GM21390 (cell line): Measurements from ENCODE around the gene GAL3ST3.
"Not testable (repeated sequence)": the region's sequence is repeated elsewhere in the genome, so short reads cannot be mapped to it uniquely, and the experiment has no call there.

Experiments
- ATAC-seq: cut with Tn5 transposase; IDR thresholded peaks from one replicate; pipeline ENCODE4 v1.9.1; 2021; ENCODE audit not compliant: unreplicated experiment

Gene GAL3ST3

GRCh38 chr11:66014804-66015453 is 34.0 kb downstream of the GAL3ST3 start:
- ATAC-seq = no peak

- ATAC-seq = no peak
Observed at GRCh38 chr11:66013762-66014100, 35.2 kb downstream of the GAL3ST3 start.

- no peak for ATAC-seq
Observed at GRCh38 chr11:66012946-66013761, 35.8 kb downstream of the GAL3ST3 start.

GRCh38 chr11:66012371-66012945 is 36.5 kb downstream of the GAL3ST3 start:
- no peak for ATAC-seq

- no peak for ATAC-seq
Observed at GRCh38 chr11:66011785-66012303, 37.1 kb downstream of the GAL3ST3 start, which contains the start of gene CST6. Gene CST6, plus strand, starts transcription at chr11:66012008. Its CDS starts 37 bp downstream, at chr11:66012045.

- no peak for ATAC-seq
Observed at GRCh38 chr11:66011239-66011784, 37.6 kb downstream of the GAL3ST3 start.

GRCh38 chr11:66010036-66010435 is 38.9 kb downstream of the GAL3ST3 start:
- not testable (repeated sequence) for ATAC-seq

- ATAC-seq = no peak
Observed at GRCh38 chr11:66008468-66009101, 40.4 kb downstream of the GAL3ST3 start.

- no peak for ATAC-seq
Observed at GRCh38 chr11:66008095-66008467, 40.9 kb downstream of the GAL3ST3 start.

- no peak for ATAC-seq
Observed at GRCh38 chr11:66007201-66007634, 41.7 kb downstream of the GAL3ST3 start.

- no peak for ATAC-seq
Observed at GRCh38 chr11:66006891-66007176, 42.1 kb downstream of the GAL3ST3 start.

GRCh38 chr11:66006134-66006890 is 42.6 kb downstream of the GAL3ST3 start:
- no peak for ATAC-seq

- ATAC-seq = no peak
Observed at GRCh38 chr11:66004186-66004585, 44.8 kb downstream of the GAL3ST3 start.

GRCh38 chr11:66003291-66003690 is 45.7 kb downstream of the GAL3ST3 start:
- ATAC-seq = no peak

GRCh38 chr11:66002648-66003225 is 46.2 kb downstream of the GAL3ST3 start:
- peak; percentile 57 for ATAC-seq

- peak; percentile 70 for ATAC-seq
Observed at GRCh38 chr11:66001942-66002647, 46.9 kb downstream of the GAL3ST3 start, which contains the start of the genes BANF1 and EIF1AD. Gene BANF1, plus strand, starts transcription at chr11:66002503. Its CDS starts 748 bp downstream, at chr11:66003251. Gene EIF1AD, minus strand, starts transcription at chr11:66002157. Its CDS starts 1,768 bp downstream, at chr11:66000389.

GRCh38 chr11:65997286-65997685 is 51.7 kb downstream of the GAL3ST3 start:
- no peak for ATAC-seq

- no peak for ATAC-seq
Observed at GRCh38 chr11:65992056-65992455, 56.9 kb downstream of the GAL3ST3 start.
